ENCODE results near the gene MAP3K20.
A peak's percentile ranks its signal among the peaks of the same experiment; 100 is the strongest.
"Not testable (repeated sequence)": the region's sequence is repeated elsewhere in the genome, so short reads cannot be mapped to it uniquely, and the experiment has no call there.

MAP3K20 gene

GRCh38 chr2:173171924-173172643 lies 96.4 kb downstream of the MAP3K20 start:
- no peaks in the 10 kb centered on the region for H3K36me3 ChIP-seq (replicated peaks)
- in situ Hi-C loops (cut with HindIII; ENCODE audit: low pct_ligation_motif_present, low sequenced_read_pairs) = no loop called here

GRCh38 chr2:173174339-173174738 lies 98.7 kb downstream of the MAP3K20 start:
- in situ Hi-C loops (cut with HindIII; ENCODE audit: low pct_ligation_motif_present, low sequenced_read_pairs); H3K36me3 ChIP-seq (replicated peaks); DNase-seq; H3K27me3 ChIP-seq (replicated peaks); H3K4me3 ChIP-seq (ENCODE audit: low read depth, low read length); H3K27ac ChIP-seq: not testable (repeated sequence)

More at GRCh38 chr2:173171924-173172643, 96.4 kb downstream of the MAP3K20 start:
- H3K4me3 ChIP-seq (ENCODE audit: low read depth, low read length) = no peak overlapping the region
- no peak for TF ChIP-seq CTCF (IDR thresholded peaks at IDR 0.05; ENCODE audit: low read depth, low read length, missing control alignments)
- H3K27ac ChIP-seq = no peak overlapping the region
- no peak for DNase-seq
- H3K27me3 ChIP-seq (replicated peaks) = no peaks in the 10 kb centered on the region

GRCh38 chr2:173175222-173175621 lies 99.6 kb downstream of the MAP3K20 start:
- in situ Hi-C loops (cut with HindIII; ENCODE audit: low pct_ligation_motif_present, low sequenced_read_pairs) = no loop called here

GRCh38 chr2:173181982-173182381 lies 106.3 kb downstream of the MAP3K20 start:
- no peak for TF ChIP-seq CTCF (IDR thresholded peaks at IDR 0.05; ENCODE audit: low read depth, low read length, missing control alignments)
- in situ Hi-C loops (cut with HindIII; ENCODE audit: low pct_ligation_motif_present, low sequenced_read_pairs) = no loop called here
- H3K4me3 ChIP-seq (ENCODE audit: low read depth, low read length) = no peak overlapping the region
- H3K36me3 ChIP-seq (replicated peaks) = no peaks in the 10 kb centered on the region
- H3K27ac ChIP-seq = no peak overlapping the region
- H3K27me3 ChIP-seq (replicated peaks) = no peaks in the 10 kb centered on the region
- DNase-seq = no peak

More at GRCh38 chr2:173175222-173175621, 99.6 kb downstream of the MAP3K20 start:
- TF ChIP-seq CTCF (IDR thresholded peaks at IDR 0.05; ENCODE audit: low read depth, low read length, missing control alignments) = no peak
- no peak overlapping the region for H3K4me3 ChIP-seq (ENCODE audit: low read depth, low read length)
- no peak overlapping the region for H3K27ac ChIP-seq
- DNase-seq = no peak
- H3K27me3 ChIP-seq (replicated peaks) = no peaks in the 10 kb centered on the region
- no peaks in the 10 kb centered on the region for H3K36me3 ChIP-seq (replicated peaks)

GRCh38 chr2:173184031-173185004 lies 108.7 kb downstream of the MAP3K20 start:
- H3K36me3 ChIP-seq (replicated peaks) = no peaks in the 10 kb centered on the region
- no peaks in the 10 kb centered on the region for H3K27me3 ChIP-seq (replicated peaks)
- no peak for TF ChIP-seq CTCF (IDR thresholded peaks at IDR 0.05; ENCODE audit: low read depth, low read length, missing control alignments)
- no peak overlapping the region for H3K4me3 ChIP-seq (ENCODE audit: low read depth, low read length)
- peak; percentile 99 for DNase-seq
- in situ Hi-C loops (cut with HindIII; ENCODE audit: low pct_ligation_motif_present, low sequenced_read_pairs) = no loop called here
- H3K27ac ChIP-seq = peak overlapping the region; percentile 81

- in situ Hi-C loops (cut with HindIII; ENCODE audit: low pct_ligation_motif_present, low sequenced_read_pairs) = no loop called here
- no peak for DNase-seq
- Histone ChIP-seq H3K36me3 (replicated peaks) (no peaks in the 10 kb centered on the region), H3K4me3 (ENCODE audit: low read depth, low read length) (no peak overlapping the region), H3K27ac (peak overlapping the region; percentile 81), H3K27me3 (replicated peaks) (no peaks in the 10 kb centered on the region)
- TF ChIP-seq CTCF (IDR thresholded peaks at IDR 0.05; ENCODE audit: low read depth, low read length, missing control alignments) = no peak
Measured at GRCh38 chr2:173185437-173185836, 109.8 kb downstream of the MAP3K20 start.

Measured in brain microvascular endothelial cell (primary cell).